Activated CD8-positive, alpha-beta T cell treated with anti-CD3 and anti-CD28 coated beads for 36 hours (primary cell): ENCODE results near the gene TMEM63A. TPM values are rescaled to one million over a fixed set of nuclear protein-coding genes. Genes with fewer than 3 reads are reported as not detected.

Experiments
- ATAC-seq: fragments of 200-7000 bp; cut with Tn5 transposase; one replicate; pipeline ENCODE4 v1.10.0; 2021; ENCODE audit warnings: mild to moderate bottlenecking, moderate library complexity
- CTCF ChIA-PET: fragments of 350-600 bp; sonication (Branson Sonifier 250); formaldehyde crosslinking; loops from one replicate; lab custom pipeline; 2021; ENCODE audit warnings: antibody characterized with exemption; lab: Charles Lee
- POLR2A ChIA-PET: fragments of 350-600 bp; sonication (Branson Sonifier 250); formaldehyde crosslinking; loops from one replicate; lab custom pipeline; 2021; ENCODE audit warnings: antibody characterized with exemption; lab: Charles Lee
- DNase-seq: peaks from one replicate; pipeline ENCODE4 v3.0.0-alpha.2; 2020
- H3K27ac Mint-ChIP-seq: one replicate; pipeline ENCODE4 v1.8.0; 2021; ENCODE audit warnings: mild to moderate bottlenecking, mixed read lengths
- H3K27me3 Mint-ChIP-seq: one replicate; pipeline ENCODE4 v1.8.0; 2021; ENCODE audit warnings: mixed read lengths
- H3K36me3 Mint-ChIP-seq: one replicate; pipeline ENCODE4 v1.8.0; 2021; ENCODE audit warnings: low read depth, mixed read lengths
- H3K4me1 Mint-ChIP-seq: one replicate; pipeline ENCODE4 v1.8.0; 2021; ENCODE audit warnings: low read depth, mixed read lengths
- H3K4me3 Mint-ChIP-seq: one replicate; pipeline ENCODE4 v1.8.0; 2021; ENCODE audit warnings: mild to moderate bottlenecking, moderate library complexity, mixed read lengths
- H3K9me3 Mint-ChIP-seq: one replicate; pipeline ENCODE4 v1.8.0; 2021; ENCODE audit warnings: mixed read lengths
- intact Hi-C: fragments of 100-400 bp; cut with micrococcal nuclease; formaldehyde crosslinking; loops from one replicate; pipeline ENCODE4 v1.10.0; 2022
- total RNA-seq, 2 experiments: library from RNA; stranded (reverse); gene quantifications; one replicate each; pipeline ENCODE4 v1.2.3, GENCODE V29; 2021
- TF ChIP-seq, protein P1 (sequence below): fragments of 200-600 bp; IDR thresholded peaks from one replicate; pipeline ENCODE4 v1.8.0; 2022; ENCODE audit warnings: antibody characterized with exemption, mild to moderate bottlenecking

TMEM63A gene
- total RNA-seq, 2 experiments from 2014 or later: 51.4 to 54.6 TPM

DNA sequence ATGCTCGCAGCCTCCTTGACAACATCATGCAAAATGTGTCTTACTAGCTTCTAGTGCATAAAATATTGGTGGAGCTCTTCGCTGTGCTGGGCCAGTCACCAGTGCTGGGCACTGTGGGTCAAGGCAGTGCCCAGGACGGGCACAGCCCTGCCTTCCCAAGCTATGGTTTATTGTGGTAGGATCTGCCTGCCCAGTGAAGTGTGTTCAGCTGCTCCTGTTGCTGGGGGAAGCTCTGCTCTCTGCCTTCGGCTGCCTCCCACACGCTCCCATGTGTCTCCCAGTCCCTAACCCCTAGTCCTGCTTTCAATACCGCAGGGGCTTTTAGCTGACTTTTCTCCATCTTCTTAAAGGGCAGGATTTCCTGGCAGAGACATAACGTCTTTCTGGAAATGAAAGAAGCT lies 56.6 kb downstream of the TMEM63A start:
- Mint-ChIP-seq H3K9me3 (no peaks in the 10 kb centered on the region), H3K4me1 (no peaks in the 10 kb centered on the region), H3K36me3 (no peaks in the 10 kb centered on the region), H3K4me3 (no peak overlapping the region), H3K27ac (no peak overlapping the region), H3K27me3 (no peaks in the 10 kb centered on the region)
- intact Hi-C loops: no loop called here
- ChIA-PET CTCF (interaction anchor here (1.4 kb wide), 1 partner anchor 86 kb away, joined by 6 read pairs; no protein-coding TSS in a partner anchor), POLR2A (interaction anchor here (0.8 kb wide), 1 partner anchor 16 kb away, joined by 3 read pairs; no protein-coding TSS in a partner anchor)
- no peak for DNase-seq
- no peak for ATAC-seq
- TF ChIP-seq, protein P1, sequence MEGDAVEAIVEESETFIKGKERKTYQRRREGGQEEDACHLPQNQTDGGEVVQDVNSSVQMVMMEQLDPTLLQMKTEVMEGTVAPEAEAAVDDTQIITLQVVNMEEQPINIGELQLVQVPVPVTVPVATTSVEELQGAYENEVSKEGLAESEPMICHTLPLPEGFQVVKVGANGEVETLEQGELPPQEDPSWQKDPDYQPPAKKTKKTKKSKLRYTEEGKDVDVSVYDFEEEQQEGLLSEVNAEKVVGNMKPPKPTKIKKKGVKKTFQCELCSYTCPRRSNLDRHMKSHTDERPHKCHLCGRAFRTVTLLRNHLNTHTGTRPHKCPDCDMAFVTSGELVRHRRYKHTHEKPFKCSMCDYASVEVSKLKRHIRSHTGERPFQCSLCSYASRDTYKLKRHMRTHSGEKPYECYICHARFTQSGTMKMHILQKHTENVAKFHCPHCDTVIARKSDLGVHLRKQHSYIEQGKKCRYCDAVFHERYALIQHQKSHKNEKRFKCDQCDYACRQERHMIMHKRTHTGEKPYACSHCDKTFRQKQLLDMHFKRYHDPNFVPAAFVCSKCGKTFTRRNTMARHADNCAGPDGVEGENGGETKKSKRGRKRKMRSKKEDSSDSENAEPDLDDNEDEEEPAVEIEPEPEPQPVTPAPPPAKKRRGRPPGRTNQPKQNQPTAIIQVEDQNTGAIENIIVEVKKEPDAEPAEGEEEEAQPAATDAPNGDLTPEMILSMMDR: no peak

- Mint-ChIP-seq H3K4me1 (no peaks in the 10 kb centered on the region), H3K36me3 (no peaks in the 10 kb centered on the region), H3K9me3 (no peaks in the 10 kb centered on the region), H3K4me3 (no peak overlapping the region), H3K27ac (no peak overlapping the region), H3K27me3 (no peaks in the 10 kb centered on the region)
- TF ChIP-seq, protein P1: no peak
- intact Hi-C loops: no loop called here
- POLR2A ChIA-PET: no interaction called here
- DNase-seq (no peak), ATAC-seq (no peak)
- CTCF ChIA-PET: interaction anchor here (1.4 kb wide), 1 partner anchor 86 kb away, joined by 6 read pairs; no protein-coding TSS in a partner anchor
Measured at GRCh38 chr1:225825078-225825477, 57.1 kb downstream of the TMEM63A start.

GRCh38 chr1:225824533-225824941 lies 57.6 kb downstream of the TMEM63A start:
- H3K4me3 Mint-ChIP-seq: no peak overlapping the region
- ChIA-PET POLR2A (no interaction called here), CTCF (no interaction called here)
- no peaks in the 10 kb centered on the region for H3K27me3 Mint-ChIP-seq
- TF ChIP-seq, protein P1: no peak
- ATAC-seq: no peak
- H3K27ac Mint-ChIP-seq: no peak overlapping the region
- no peak for DNase-seq
- intact Hi-C loops: no loop called here
- no peaks in the 10 kb centered on the region for H3K4me1 Mint-ChIP-seq
- no peaks in the 10 kb centered on the region for H3K9me3 Mint-ChIP-seq
- no peaks in the 10 kb centered on the region for H3K36me3 Mint-ChIP-seq

- Mint-ChIP-seq H3K4me3 (no peak overlapping the region), H3K27me3 (no peaks in the 10 kb centered on the region), H3K36me3 (no peaks in the 10 kb centered on the region), H3K27ac (no peak overlapping the region), H3K4me1 (no peaks in the 10 kb centered on the region), H3K9me3 (no peaks in the 10 kb centered on the region)
- intact Hi-C loops: no loop called here
- DNase-seq (no peak), ATAC-seq (no peak)
- POLR2A ChIA-PET: no interaction called here
- TF ChIP-seq, protein P1: no peak
- CTCF ChIA-PET: no interaction called here
Measured at GRCh38 chr1:225823811-225824261, 58.3 kb downstream of the TMEM63A start.

GRCh38 chr1:225822655-225823403 lies 59.4 kb downstream of the TMEM63A start:
- TF ChIP-seq, protein P1: no peak
- H3K4me3 Mint-ChIP-seq: no peak overlapping the region
- no peak for DNase-seq
- H3K36me3 Mint-ChIP-seq: no peaks in the 10 kb centered on the region
- H3K27ac Mint-ChIP-seq: no peak overlapping the region
- H3K9me3 Mint-ChIP-seq: no peaks in the 10 kb centered on the region
- H3K4me1 Mint-ChIP-seq: peaks cover 2% of the 10 kb centered on the region
- no peak for ATAC-seq
- POLR2A ChIA-PET: no interaction called here
- intact Hi-C loops: no loop called here
- CTCF ChIA-PET: no interaction called here
- no peaks in the 10 kb centered on the region for H3K27me3 Mint-ChIP-seq
